Colonic mucosa (tissue), 4 donors: Measurements from ENCODE around the gene GPR155. TPM values are rescaled to one million over a fixed set of nuclear protein-coding genes. Genes with fewer than 3 reads are reported as not detected.
A peak's percentile ranks its signal among the peaks of the same experiment; 100 is the strongest.

ENCODE experiments used
- DNase-seq: peaks from one replicate; pipeline ENCODE4 v3.0.0-alpha.2; 2020
- H3K27ac ChIP-seq: fragments of 200-600 bp; one replicate; pipeline ENCODE4 v1.8.0; 2021
- H3K27me3 ChIP-seq: fragments of 200-600 bp; one replicate; pipeline ENCODE4 v1.8.0; 2021
- H3K36me3 ChIP-seq: fragments of 200-600 bp; one replicate; pipeline ENCODE4 v1.8.0; 2021
- H3K4me1 ChIP-seq: fragments of 200-600 bp; one replicate; pipeline ENCODE4 v1.8.0; 2021; ENCODE audit warnings: mild to moderate bottlenecking
- H3K4me3 ChIP-seq: fragments of 200-600 bp; one replicate; pipeline ENCODE4 v1.8.0; 2021
- H3K9ac ChIP-seq, 2 donors: one replicate each; pipeline ENCODE4 v1.7.0; 2013; ENCODE audit warnings: control low read depth in 2 of 2, low read depth in 2 of 2, low read length in 2 of 2
- H3K9me3 ChIP-seq: fragments of 200-600 bp; one replicate; pipeline ENCODE4 v1.8.0; 2021
- intact Hi-C: fragments of 100-400 bp; cut with DNase I; formaldehyde crosslinking; loops from one replicate; pipeline ENCODE4 v1.14.1; 2022
- total RNA-seq, 2 donors: library from RNA; stranded (reverse); fragmentation: NEBNext Ultra II Directional in 1 of 2; extraction: Animal tissue kit (Norgen Biotek cat#: 25700) in 1 of 2; gene quantifications; one replicate each; pipeline ENCODE4 v1.2.1, GENCODE V29; 2021
- TF ChIP-seq, protein P1 (sequence below): fragments of 200-600 bp; IDR thresholded peaks from one replicate; pipeline ENCODE4 v1.8.0; 2022; ENCODE audit warnings: antibody characterized with exemption, mild to moderate bottlenecking
- donor health status: healthy.
- donor health status: DM: no; HTN: no; CAD: no.
- donor health status: DM: no; HTN: no; CAD: no.

Gene GPR155
- total RNA-seq, 2 donors from 2014 or later = 1.3 to 4.0 TPM

GRCh38 chr2:174503161-174503809, 16.5 kb upstream of the GPR155 start:
- H3K9ac ChIP-seq = no peak overlapping the region
- no peaks in the 10 kb centered on the region for H3K4me1 ChIP-seq
- no peaks in the 10 kb centered on the region for H3K9me3 ChIP-seq

GRCh38 chr2:174499371-174499770, 12.5 kb upstream of the GPR155 start:
- no peak overlapping the region for H3K9ac ChIP-seq
- DNase-seq = no peak
- H3K27ac ChIP-seq = no peak overlapping the region
- H3K4me3 ChIP-seq = no peak overlapping the region
- H3K4me1 ChIP-seq = no peaks in the 10 kb centered on the region
- no peaks in the 10 kb centered on the region for H3K9me3 ChIP-seq
- TF ChIP-seq, protein P1, sequence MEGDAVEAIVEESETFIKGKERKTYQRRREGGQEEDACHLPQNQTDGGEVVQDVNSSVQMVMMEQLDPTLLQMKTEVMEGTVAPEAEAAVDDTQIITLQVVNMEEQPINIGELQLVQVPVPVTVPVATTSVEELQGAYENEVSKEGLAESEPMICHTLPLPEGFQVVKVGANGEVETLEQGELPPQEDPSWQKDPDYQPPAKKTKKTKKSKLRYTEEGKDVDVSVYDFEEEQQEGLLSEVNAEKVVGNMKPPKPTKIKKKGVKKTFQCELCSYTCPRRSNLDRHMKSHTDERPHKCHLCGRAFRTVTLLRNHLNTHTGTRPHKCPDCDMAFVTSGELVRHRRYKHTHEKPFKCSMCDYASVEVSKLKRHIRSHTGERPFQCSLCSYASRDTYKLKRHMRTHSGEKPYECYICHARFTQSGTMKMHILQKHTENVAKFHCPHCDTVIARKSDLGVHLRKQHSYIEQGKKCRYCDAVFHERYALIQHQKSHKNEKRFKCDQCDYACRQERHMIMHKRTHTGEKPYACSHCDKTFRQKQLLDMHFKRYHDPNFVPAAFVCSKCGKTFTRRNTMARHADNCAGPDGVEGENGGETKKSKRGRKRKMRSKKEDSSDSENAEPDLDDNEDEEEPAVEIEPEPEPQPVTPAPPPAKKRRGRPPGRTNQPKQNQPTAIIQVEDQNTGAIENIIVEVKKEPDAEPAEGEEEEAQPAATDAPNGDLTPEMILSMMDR = no peak
- H3K27me3 ChIP-seq = no peaks in the 10 kb centered on the region
- intact Hi-C loops = no loop called here
- no peaks in the 10 kb centered on the region for H3K36me3 ChIP-seq

More at GRCh38 chr2:174503161-174503809, 16.5 kb upstream of the GPR155 start:
- Histone ChIP-seq H3K36me3 (no peaks in the 10 kb centered on the region), H3K27me3 (no peaks in the 10 kb centered on the region), H3K4me3 (no peak overlapping the region), H3K27ac (no peak overlapping the region)
- TF ChIP-seq, protein P1 = no peak
- intact Hi-C loops = no loop called here
- DNase-seq = no peak

DNA sequence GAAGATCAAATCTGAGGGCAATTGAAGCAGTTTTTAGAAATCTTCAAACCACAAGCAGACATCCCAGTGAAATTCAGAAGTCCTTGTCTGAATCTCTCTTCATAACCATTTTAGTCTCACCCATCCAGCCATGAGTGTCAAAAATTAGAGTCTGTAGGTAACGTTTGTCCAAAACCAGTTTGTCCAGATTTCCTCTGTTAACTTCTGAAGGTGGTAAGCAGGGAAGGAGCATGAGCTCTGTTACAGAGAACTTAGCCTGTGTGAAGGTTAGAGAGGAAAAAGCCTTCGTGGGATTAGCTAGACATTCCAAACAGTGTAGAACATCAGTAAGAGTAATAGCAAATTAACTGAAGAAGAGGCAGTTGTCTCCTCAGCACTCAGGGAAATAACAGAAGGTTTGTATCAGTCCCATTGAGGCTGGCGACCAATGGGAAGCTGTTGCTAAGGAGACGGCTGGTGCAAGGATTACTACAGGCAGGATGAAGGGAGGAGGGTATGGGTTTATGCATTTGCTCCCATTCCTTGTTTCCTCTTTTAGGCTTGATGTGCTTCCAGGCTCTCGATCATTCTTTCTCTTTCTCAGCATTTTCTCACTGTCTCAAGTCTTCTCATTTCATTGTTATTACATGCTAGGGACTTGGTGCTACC, 8.7 kb upstream of the GPR155 start:
- Histone ChIP-seq H3K4me3 (no peak overlapping the region), H3K36me3 (no peaks in the 10 kb centered on the region), H3K4me1 (no peaks in the 10 kb centered on the region), H3K9me3 (no peaks in the 10 kb centered on the region), H3K27ac (no peak overlapping the region), H3K9ac (no peak overlapping the region), H3K27me3 (no peaks in the 10 kb centered on the region)
- no peak for DNase-seq
- TF ChIP-seq, protein P1 = no peak
- intact Hi-C loops = no loop called here

DNA sequence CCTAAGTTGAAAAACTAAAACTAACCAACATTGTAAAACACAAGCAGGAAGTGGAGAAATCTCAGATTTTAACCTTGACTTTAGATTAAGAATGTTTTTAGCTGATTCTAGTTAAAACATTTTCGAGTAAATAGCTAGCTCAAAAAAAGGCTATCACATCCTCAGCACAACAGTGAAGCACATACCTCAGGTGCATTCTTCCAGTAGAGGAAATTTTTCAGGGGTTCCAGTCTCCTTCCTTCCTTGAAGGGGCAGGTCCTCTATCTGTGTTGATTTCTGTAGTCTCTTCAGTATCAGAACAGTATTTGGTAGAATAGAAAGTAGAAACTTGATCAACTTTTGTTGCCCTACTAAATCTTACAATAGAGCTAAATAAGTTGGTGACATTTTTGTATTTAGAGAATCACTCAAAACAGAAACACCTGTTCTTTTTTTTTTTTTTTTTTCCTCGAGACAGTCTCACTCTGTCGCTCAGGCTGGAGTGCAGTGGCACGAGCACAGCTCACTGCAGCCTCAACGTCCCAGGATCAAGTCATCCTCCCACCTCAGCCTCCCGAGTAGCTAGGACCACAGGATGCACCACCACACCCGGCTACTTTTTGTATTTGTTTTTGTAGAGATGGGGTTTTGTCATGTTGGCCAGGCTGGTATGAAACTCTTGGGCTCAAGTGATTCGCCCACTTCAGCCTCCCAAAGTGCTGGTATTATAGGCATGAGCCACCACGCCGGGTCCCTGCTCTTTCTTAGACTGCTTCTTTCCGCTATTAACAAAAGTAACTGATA, 6.9 kb upstream of the GPR155 start:
- no peaks in the 10 kb centered on the region for H3K9me3 ChIP-seq
- peak overlapping the region; percentile 34 for H3K27ac ChIP-seq
- no peak overlapping the region for H3K4me3 ChIP-seq
- H3K36me3 ChIP-seq = no peaks in the 10 kb centered on the region
- H3K4me1 ChIP-seq = no peaks in the 10 kb centered on the region
- DNase-seq = no peak
- intact Hi-C loops = no loop called here
- H3K9ac ChIP-seq = no peak overlapping the region
- TF ChIP-seq, protein P1 = no peak
- no peaks in the 10 kb centered on the region for H3K27me3 ChIP-seq

DNA sequence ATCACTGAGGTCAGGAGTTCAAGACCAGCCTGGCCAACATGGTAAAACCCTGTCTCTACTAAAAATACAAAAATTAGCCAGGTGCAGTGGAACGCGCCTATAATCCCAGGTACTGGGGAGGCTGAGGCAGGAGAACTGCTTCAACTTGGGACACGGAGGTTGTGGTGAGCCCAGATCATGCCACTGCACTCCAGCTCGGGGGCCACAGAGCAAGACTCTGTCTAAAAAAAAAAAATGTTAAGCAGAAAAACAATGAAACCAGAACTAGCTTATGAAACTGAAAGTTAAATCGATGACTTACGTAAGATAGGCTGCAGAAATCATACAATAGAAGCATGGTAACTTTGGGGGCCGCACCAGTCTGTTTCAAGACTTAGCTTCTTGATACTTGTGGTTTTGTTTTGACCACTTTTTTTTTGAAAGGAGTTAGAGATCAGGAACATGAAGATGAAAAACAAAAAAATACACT, 6.2 kb upstream of the GPR155 start:
- TF ChIP-seq, protein P1 = no peak
- H3K9ac ChIP-seq = no peak overlapping the region
- H3K36me3 ChIP-seq = no peaks in the 10 kb centered on the region
- no peak for DNase-seq
- intact Hi-C loops = no loop called here
- no peaks in the 10 kb centered on the region for H3K27me3 ChIP-seq
- no peaks in the 10 kb centered on the region for H3K9me3 ChIP-seq
- H3K4me3 ChIP-seq = no peak overlapping the region
- H3K27ac ChIP-seq = peak overlapping the region; percentile 34
- no peaks in the 10 kb centered on the region for H3K4me1 ChIP-seq
